GM18873 (cell line): ENCODE measurements around the gene C10orf53.

ENCODE experiments used
- ATAC-seq: cut with Tn5 transposase; IDR thresholded peaks from one replicate; pipeline ENCODE4 v1.9.1; 2021; ENCODE audit warnings: mild to moderate bottlenecking, moderate library complexity, moderate number of reproducible peaks; ENCODE audit not compliant: unreplicated experiment, low FRiP score

Gene C10orf53

GRCh38 chr10:49735848-49736563, 56.6 kb downstream of the C10orf53 start:
- no peak for ATAC-seq

GRCh38 chr10:49736564-49737113, 57.2 kb downstream of the C10orf53 start:
- no peak for ATAC-seq

- no peak for ATAC-seq
Measured at GRCh38 chr10:49737474-49738201, 58.2 kb downstream of the C10orf53 start.

- no peak for ATAC-seq
Measured at GRCh38 chr10:49738616-49739360, 59.3 kb downstream of the C10orf53 start.

GRCh38 chr10:49739426-49739825, 60.0 kb downstream of the C10orf53 start:
- ATAC-seq = no peak

- no peak for ATAC-seq
Measured at GRCh38 chr10:49740346-49741107, 61.1 kb downstream of the C10orf53 start.

GRCh38 chr10:49741108-49741995, 61.9 kb downstream of the C10orf53 start:
- ATAC-seq = no peak

GRCh38 chr10:49742683-49743463, 63.4 kb downstream of the C10orf53 start:
- no peak for ATAC-seq

GRCh38 chr10:49743464-49744075, 64.1 kb downstream of the C10orf53 start:
- no peak for ATAC-seq

- no peak for ATAC-seq
Measured at GRCh38 chr10:49744091-49744685, 64.7 kb downstream of the C10orf53 start.

- no peak for ATAC-seq
Measured at GRCh38 chr10:49744924-49745605, 65.6 kb downstream of the C10orf53 start.

- ATAC-seq = no peak
Measured at GRCh38 chr10:49745756-49746155, 66.3 kb downstream of the C10orf53 start.

GRCh38 chr10:49746626-49747302, 67.3 kb downstream of the C10orf53 start:
- ATAC-seq = no peak
